Lower leg skin (tissue), 4 donors: ENCODE measurements around the gene ASTL. TPM values are rescaled to one million over a fixed set of nuclear protein-coding genes. Genes with fewer than 3 reads are reported as not detected.

Experiments
- DNase-seq, 2 donors: peaks; one replicate each; pipeline ENCODE4 v3.0.0-alpha.2; 2019; ENCODE audit warnings: low spot score in 2 of 2
- H3K4me3 ChIP-seq: fragments of 200-600 bp; sonication (generic); 2 replicates; pipeline ENCODE4 v1.5.1; 2017; ENCODE audit warnings: mild to moderate bottlenecking, low read depth; ENCODE audit not compliant: poor library complexity, severe bottlenecking
- CTCF ChIP-seq, 3 donors: fragments of 450-650 bp; IDR thresholded peaks; one replicate each; pipeline ENCODE4 v1.5.1; 2016; ENCODE audit warnings: antibody characterized with exemption in 3 of 3, mild to moderate bottlenecking in 3 of 3, moderate library complexity in 2 of 3
- POLR2A ChIP-seq, 2 donors: fragments of 450-650 bp; IDR thresholded peaks; one replicate each; pipeline ENCODE4 v1.6.1; 2016 to 2017; ENCODE audit warnings: antibody characterized with exemption in 2 of 2, mild to moderate bottlenecking in 1 of 2, moderate library complexity in 1 of 2
- WGBS, 2 donors: methylation state at CpG; one replicate each; pipeline ENCODE4 v1.1.5; 2018; 5-methylcytosine and 5-hydroxymethylcytosine counted together
- intact Hi-C: fragments of 100-400 bp; cut with DNase I; formaldehyde crosslinking; loops from one replicate; pipeline ENCODE4 v1.15.0; 2023; ENCODE audit warnings: low total_unique reads
- total RNA-seq, 4 donors: library from RNA; depleted of rRNA; stranded (reverse); fragments of >200 nt; gene quantifications; one replicate each; pipeline ENCODE4 v1.1.0, GENCODE V29; 2016

The ASTL gene
- total RNA-seq, 4 donors from 2014 or later = 0.20 to 1.8 (median 0.63) TPM; not detected in 1

DNA sequence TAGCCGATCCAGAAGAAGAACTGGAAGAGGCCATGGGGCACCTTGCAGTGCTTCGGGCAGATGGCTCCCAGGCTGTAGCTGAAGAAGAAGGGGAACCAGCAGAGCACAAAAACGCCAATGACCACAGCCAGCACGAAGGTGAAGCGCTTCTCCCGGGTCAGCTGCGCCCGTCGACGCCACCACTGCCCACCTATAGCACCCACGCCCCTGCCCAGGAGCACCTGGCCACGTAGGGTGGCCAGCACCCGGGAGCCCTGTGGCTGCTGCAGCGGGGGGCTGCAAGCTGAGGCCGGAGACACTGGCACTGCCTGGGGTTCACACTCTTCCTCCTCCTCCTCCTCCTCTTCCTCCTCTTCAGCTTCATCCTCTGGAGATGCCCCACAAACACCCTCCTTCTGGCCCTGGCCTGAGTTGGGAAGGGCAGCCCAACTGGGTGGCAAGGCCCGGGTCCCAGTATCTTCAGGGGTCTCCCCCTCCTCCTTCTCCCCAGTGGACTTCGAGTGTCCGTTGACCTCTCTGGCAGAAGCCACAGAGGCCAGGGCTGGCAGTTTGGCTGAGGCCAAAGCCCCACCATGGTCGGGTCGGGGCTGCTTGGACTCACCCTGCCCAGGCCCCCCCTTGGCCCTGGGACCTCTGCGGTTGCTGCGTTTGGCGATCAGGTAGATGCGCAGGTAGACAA is 23.3 kb downstream of the ASTL start:
- no peak for DNase-seq
- WGBS, 2 donors = 93 to 94% methylated on average over 19 to 24 of the region's 24 CpGs
- intact Hi-C loops = no loop called here
- TF ChIP-seq POLR2A (IDR thresholded peaks at IDR 0.05) (no peak), CTCF (IDR thresholded peaks at IDR 0.05) (no peak)
- H3K4me3 ChIP-seq = no peak overlapping the region

- no peak for DNase-seq
- 87 to 88% methylated on average over 12 to 13 of the region's 13 CpGs for WGBS, 2 donors
- intact Hi-C loops = no loop called here
- TF ChIP-seq CTCF (IDR thresholded peaks at IDR 0.05) (no peak), POLR2A (IDR thresholded peaks at IDR 0.05) (no peak)
- no peak overlapping the region for H3K4me3 ChIP-seq
Measured at GRCh38 chr2:96114546-96114902, 23.8 kb downstream of the ASTL start.

DNA sequence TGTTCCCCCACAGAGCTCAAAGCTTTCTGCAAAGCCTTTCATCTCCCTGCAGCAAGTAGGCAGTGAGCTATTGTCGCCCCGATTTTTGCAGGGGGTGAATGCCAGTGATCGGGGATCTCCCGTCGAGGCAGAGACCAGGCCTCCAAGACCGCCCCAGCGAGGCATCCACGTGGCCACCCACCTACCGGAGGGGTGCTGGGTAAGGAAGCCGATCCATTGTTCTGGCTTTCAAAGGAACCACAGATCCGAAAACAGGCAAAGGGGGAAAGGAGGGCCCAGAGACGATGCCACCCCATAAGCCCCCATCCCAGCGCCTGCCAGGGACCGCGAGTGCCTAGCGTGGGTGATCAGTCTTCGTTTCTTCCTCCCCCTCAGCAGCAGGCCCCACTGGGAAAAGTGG is 24.4 kb downstream of the ASTL start:
- no peak for DNase-seq
- 83 to 86% methylated on average over 17 of the region's 17 CpGs for WGBS, 2 donors
- TF ChIP-seq POLR2A (IDR thresholded peaks at IDR 0.05) (no peak), CTCF (IDR thresholded peaks at IDR 0.05) (no peak)
- intact Hi-C loops = no loop called here
- no peak overlapping the region for H3K4me3 ChIP-seq

DNA sequence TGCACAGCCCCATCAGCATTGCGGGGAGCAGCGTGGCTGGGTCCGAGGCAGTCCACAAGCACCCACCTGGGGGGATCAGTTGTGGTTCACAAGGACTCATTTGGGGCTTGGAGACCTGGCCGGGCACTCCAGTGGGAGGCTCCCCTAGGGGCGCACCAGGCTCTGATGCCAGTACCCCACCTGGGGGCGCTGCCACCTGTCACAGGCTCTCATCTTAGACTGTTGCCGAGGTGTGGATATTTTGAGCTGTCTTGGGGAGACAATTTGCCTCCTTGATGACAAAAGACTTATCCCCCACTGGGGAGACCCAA is 25.0 kb downstream of the ASTL start:
- TF ChIP-seq CTCF (IDR thresholded peaks at IDR 0.05) (no peak), POLR2A (IDR thresholded peaks at IDR 0.05) (no peak)
- 93 to 97% methylated on average over 5 to 7 of the region's 7 CpGs for WGBS, 2 donors
- intact Hi-C loops = no loop called here

DNA sequence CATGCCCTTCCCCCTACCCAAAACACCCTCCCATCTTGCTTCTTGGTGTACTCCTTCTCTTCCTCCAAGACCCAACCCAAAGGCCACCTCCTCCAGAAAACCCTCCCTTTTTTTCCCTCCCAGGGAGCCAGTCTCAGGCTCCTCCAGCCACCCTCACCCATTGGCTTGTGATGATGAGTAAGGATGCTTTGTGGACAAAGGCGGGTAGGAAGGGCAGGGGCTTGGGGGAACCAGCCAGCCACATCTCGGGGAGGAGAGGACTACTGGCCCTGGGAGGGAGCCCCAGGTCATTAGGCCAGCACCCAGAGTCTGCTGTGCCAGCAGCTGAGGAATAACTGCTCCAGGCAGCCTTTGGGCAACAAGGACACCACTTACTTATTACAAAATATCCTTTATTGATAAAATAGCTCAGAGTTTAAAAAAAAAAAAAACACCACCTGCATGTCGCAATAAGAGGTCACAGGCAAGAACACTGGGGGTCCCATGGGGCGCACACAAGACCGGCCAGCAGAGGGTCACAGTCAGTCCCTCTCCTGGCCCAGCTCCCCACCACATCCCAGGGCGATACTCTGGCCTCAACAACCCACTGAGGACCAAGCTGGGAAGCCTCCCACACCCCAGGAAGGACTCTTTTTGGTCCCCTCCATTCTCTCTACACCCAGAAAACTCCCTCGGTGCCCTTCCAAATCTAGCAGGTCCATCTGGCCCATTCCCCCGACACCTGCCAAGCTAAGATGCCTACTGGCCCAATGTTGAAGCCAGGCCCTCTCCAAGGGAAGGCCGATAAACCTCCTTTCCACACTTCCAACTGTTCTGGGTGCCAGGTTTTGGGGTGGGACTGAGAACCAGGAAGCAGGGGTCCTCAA is 25.6 kb downstream of the ASTL start:
- TF ChIP-seq CTCF (IDR thresholded peaks at IDR 0.05) = no peak
- intact Hi-C loops = no loop called here
- no peak overlapping the region for H3K4me3 ChIP-seq
- DNase-seq = no peak
- WGBS, 2 donors = 88 to 89% methylated on average over 9 of the region's 9 CpGs

More for the DNA sequence above, 25.0 kb downstream of the ASTL start:
- no peak overlapping the region for H3K4me3 ChIP-seq
- no peak for DNase-seq
